MCF 10A (cell line): ENCODE results near the gene FNTB. TPM values are rescaled to one million over a fixed set of nuclear protein-coding genes. Genes with fewer than 3 reads are reported as not detected.
"Not testable (repeated sequence)": the region's sequence is repeated elsewhere in the genome, so short reads cannot be mapped to it uniquely, and the experiment has no call there.

Experiments
- BruUV-seq: library from RNA; stranded (reverse); fragments of 400-500 nt; replicated peaks from 2 replicates; lab custom pipeline; 2021; lab: Mats Ljungman, UMichigan
- CTCF ChIA-PET: fragments of 300-600 bp; sonication (Branson Sonifier 250); formaldehyde crosslinking; extraction: SDS; loops from one replicate; lab custom pipeline; 2021; ENCODE audit warnings: antibody characterized with exemption, inconsistent platforms; lab: Yijun Ruan, JAX
- POLR2A ChIA-PET: fragments of 300-600, 350-650 bp; sonication (Branson Sonifier 250); formaldehyde crosslinking; extraction: SDS; loops from one replicate; lab custom pipeline; 2020; ENCODE audit warnings: antibody characterized with exemption, inconsistent platforms; lab: Yijun Ruan, JAX
- DNase-seq: peaks from one replicate; pipeline ENCODE4 v3.0.0-alpha.2; 2018; ENCODE audit not compliant: unreplicated experiment
- H3K27ac Mint-ChIP-seq: one replicate; pipeline ENCODE4 v1.8.0; 2022; ENCODE audit warnings: mild to moderate bottlenecking, low read depth, mixed read lengths; ENCODE audit not compliant: unreplicated experiment
- H3K27me3 Mint-ChIP-seq: one replicate; pipeline ENCODE4 v1.8.0; 2022; ENCODE audit warnings: mixed read lengths; ENCODE audit not compliant: insufficient read depth, unreplicated experiment
- H3K36me3 Mint-ChIP-seq: one replicate; pipeline ENCODE4 v1.8.0; 2022; ENCODE audit warnings: mild to moderate bottlenecking, moderate library complexity, mixed read lengths; ENCODE audit not compliant: insufficient read depth, unreplicated experiment
- H3K4me1 Mint-ChIP-seq: one replicate; pipeline ENCODE4 v1.8.0; 2022; ENCODE audit warnings: mixed read lengths; ENCODE audit not compliant: insufficient read depth, unreplicated experiment
- H3K4me3 Mint-ChIP-seq: one replicate; pipeline ENCODE4 v1.8.0; 2022; ENCODE audit warnings: mild to moderate bottlenecking, moderate library complexity, mixed read lengths; ENCODE audit not compliant: unreplicated experiment
- H3K9me3 Mint-ChIP-seq: one replicate; pipeline ENCODE4 v1.8.0; 2022; ENCODE audit warnings: mixed read lengths; ENCODE audit not compliant: unreplicated experiment
- CTCF ChIP-seq: fragments of 200-600 bp; IDR thresholded peaks from one replicate; pipeline ENCODE4 v1.8.0; 2022; ENCODE audit warnings: antibody characterized with exemption, mild to moderate bottlenecking; ENCODE audit not compliant: unreplicated experiment
- intact Hi-C: fragments of 100-400 bp; cut with micrococcal nuclease; formaldehyde crosslinking; loops from 2 replicates; pipeline ENCODE4 v1.14.1; 2022
- total RNA-seq: library from RNA; stranded (reverse); gene quantifications from 2 replicates; pipeline ENCODE4 v1.2.3, GENCODE V29; 2022

Gene FNTB
- total RNA-seq, 1 experiment from 2014 or later = 12.2 TPM

GRCh38 chr14:65027127-65027799 lies 40.6 kb downstream of the FNTB start:
- Mint-ChIP-seq H3K27me3 (no peaks in the 10 kb centered on the region), H3K27ac (no peak overlapping the region), H3K36me3 (peaks cover 25% of the 10 kb centered on the region), H3K9me3 (no peaks in the 10 kb centered on the region), H3K4me3 (no peak overlapping the region), H3K4me1 (no peaks in the 10 kb centered on the region)
- no TSS peak for BruUV-seq
- no peak for TF ChIP-seq CTCF
- intact Hi-C loops = no loop called here
- no peak for DNase-seq
- CTCF ChIA-PET = interaction anchor here (1.0 kb wide), 1 partner anchor 8 kb away, joined by 3 read pairs; no protein-coding TSS in a partner anchor
- POLR2A ChIA-PET = interaction anchor here (0.9 kb wide), 1 partner anchor 22 kb away, joined by 3 read pairs; no protein-coding TSS in a partner anchor

GRCh38 chr14:65028937-65029336 lies 42.2 kb downstream of the FNTB start:
- no peak overlapping the region for H3K27ac Mint-ChIP-seq
- H3K36me3 Mint-ChIP-seq = peaks cover 28% of the 10 kb centered on the region
- no peak overlapping the region for H3K4me3 Mint-ChIP-seq
- intact Hi-C loops = no loop called here
- BruUV-seq = no TSS peak
- no peaks in the 10 kb centered on the region for H3K9me3 Mint-ChIP-seq
- ChIA-PET CTCF (interaction anchor here (0.9 kb wide), 1 partner anchor 9 kb away, joined by 4 read pairs; no protein-coding TSS in a partner anchor), POLR2A (interaction anchor here (0.7 kb wide), 1 partner anchor 74 kb away, joined by 3 read pairs; no protein-coding TSS in a partner anchor)
- TF ChIP-seq CTCF = no peak
- DNase-seq = no peak
- H3K27me3 Mint-ChIP-seq = no peaks in the 10 kb centered on the region
- H3K4me1 Mint-ChIP-seq = no peaks in the 10 kb centered on the region

- H3K9me3 Mint-ChIP-seq, H3K27me3 Mint-ChIP-seq, BruUV-seq, H3K4me3 Mint-ChIP-seq, H3K4me1 Mint-ChIP-seq, intact Hi-C loops, H3K27ac Mint-ChIP-seq, DNase-seq, POLR2A ChIA-PET: not testable (repeated sequence)
- H3K36me3 Mint-ChIP-seq = peaks cover 26% of the 10 kb centered on the region
- CTCF ChIA-PET = interaction anchor here (0.6 kb wide), 1 partner anchor 55 kb away, joined by 3 read pairs; no protein-coding TSS in a partner anchor
Measured at GRCh38 chr14:65031321-65031720, 44.6 kb downstream of the FNTB start.

DNA sequence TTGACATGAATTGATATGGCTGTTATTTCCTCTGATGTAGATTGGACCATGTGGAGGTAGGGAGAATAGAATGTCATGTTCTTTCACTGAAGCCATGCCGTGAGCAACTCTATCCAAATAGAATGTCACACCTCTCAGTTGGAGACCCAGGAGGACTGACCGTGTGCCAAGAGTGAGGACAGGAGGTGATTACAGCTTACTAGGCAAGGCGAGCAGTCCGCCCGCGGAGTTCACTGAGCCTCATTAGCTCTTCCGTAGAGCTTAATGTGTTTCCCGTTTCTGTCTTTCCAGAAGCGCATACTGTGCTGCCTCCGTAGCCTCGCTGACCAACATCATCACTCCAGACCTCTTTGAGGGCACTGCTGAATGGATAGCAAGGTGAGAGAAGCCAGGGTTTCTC lies 45.6 kb downstream of the FNTB start:
- Mint-ChIP-seq H3K9me3 (no peaks in the 10 kb centered on the region), H3K36me3 (peaks cover 18% of the 10 kb centered on the region), H3K27ac (no peak overlapping the region), H3K27me3 (no peaks in the 10 kb centered on the region), H3K4me3 (no peak overlapping the region), H3K4me1 (peaks cover 5% of the 10 kb centered on the region)
- CTCF ChIA-PET = no interaction called here
- intact Hi-C loops = no loop called here
- BruUV-seq = no TSS peak
- no peak for DNase-seq
- POLR2A ChIA-PET = no interaction called here
- TF ChIP-seq CTCF = no peak
